GM18951 (cell line): ENCODE data around the gene COPB2.
"Not testable (repeated sequence)": the region's sequence is repeated elsewhere in the genome, so short reads cannot be mapped to it uniquely, and the experiment has no call there.

Experiments
- POLR2A ChIP-seq: IDR thresholded peaks from 4 replicates; pipeline ENCODE4 v1.6.1; 2011; ENCODE audit warnings: mild to moderate bottlenecking; ENCODE audit not compliant: insufficient read length, insufficient read depth; ENCODE audit errors: extremely low read depth
- in situ Hi-C: fragments of 300-500 bp; cut with MboI; formaldehyde crosslinking; loops from one replicate; pipeline ENCODE4 v1.12.0; 2022; ENCODE audit warnings: low sequenced_read_pairs, mixed read lengths, inconsistent platforms; ENCODE audit not compliant: unreplicated experiment

COPB2 gene

GRCh38 chr3:139414608-139415224 is 25.3 kb upstream of the COPB2 start:
- in situ Hi-C loops = no loop called here
- TF ChIP-seq POLR2A = no peak

DNA sequence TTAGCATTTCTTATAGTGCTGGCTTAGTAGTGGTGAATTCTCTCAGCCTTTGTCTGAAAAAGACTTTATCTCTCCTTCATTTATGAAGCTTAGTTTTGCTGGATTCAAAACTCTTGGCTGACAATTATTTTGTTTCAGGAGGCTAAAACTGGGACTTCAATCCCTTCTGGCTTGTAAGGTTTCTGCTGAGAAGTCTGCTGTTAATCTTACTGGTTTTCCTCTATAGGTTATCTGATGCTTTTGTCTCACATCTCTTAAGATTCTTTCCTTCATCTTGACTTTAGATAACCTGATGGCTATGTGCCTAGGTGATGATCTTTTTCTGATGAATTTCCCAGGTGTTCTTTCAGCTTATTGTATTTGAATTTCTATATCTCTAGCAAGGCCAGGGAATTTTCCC is 23.4 kb upstream of the COPB2 start:
- in situ Hi-C loops = not testable (repeated sequence)

DNA sequence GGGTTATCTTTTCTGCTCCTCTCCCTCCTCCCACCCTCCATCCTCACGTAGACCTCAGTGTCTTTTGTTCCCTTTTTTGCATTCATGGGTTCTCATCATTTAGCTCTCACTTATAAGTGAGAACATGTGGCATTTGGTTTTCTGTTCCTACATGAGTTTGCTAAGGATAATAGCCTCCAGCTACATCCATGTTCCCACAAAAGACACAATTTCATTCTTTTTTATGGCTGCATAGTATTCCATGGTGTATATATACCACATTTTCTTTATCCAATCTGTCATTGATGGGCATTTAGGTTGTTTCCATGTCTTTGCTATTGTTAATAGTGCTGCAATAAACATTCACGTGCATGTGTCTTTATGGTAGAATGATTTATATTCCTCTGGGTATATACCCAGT is 11.7 kb upstream of the COPB2 start:
- in situ Hi-C loops = not testable (repeated sequence)

DNA sequence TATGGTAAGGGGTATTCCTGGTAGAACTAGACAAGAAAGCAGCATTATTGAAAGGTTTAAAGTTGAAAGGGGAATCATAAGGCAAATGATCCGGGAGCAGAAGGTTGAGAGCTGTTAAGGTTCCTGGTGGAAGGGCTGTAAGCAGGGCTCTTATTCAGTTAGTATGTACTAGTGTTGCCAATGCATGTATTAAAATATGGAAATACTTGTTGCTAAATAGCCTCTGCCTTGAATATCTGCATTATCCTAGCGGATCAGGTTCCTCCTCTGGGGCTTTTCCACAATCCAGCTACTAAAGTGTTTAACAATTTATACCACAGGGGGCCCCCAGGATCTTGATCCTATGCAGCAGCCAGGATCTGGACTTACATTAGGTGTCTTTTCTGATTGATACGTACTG is 7.3 kb upstream of the COPB2 start:
- in situ Hi-C loops = no loop called here

DNA sequence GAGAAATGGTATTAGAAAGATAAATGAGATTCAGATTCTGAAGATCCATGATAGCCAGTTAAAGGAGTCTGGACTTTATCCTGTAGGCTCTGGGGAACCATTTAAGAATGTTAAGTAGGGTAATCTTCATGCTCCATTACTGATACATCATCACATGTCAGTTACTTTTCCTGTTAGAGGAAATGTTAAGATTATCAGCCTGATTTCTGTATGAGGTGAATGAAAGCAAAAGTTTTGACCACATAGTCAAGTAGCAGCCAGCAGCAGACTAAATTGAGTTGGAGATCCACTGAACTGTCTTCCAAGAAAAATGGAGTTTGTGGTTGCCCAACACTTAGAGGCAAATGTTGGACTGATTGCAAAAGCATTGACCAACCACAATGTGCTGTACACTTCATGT is 4.7 kb upstream of the COPB2 start:
- in situ Hi-C loops = no loop called here
- TF ChIP-seq POLR2A = no peak

More for the DNA sequence above, 7.3 kb upstream of the COPB2 start:
- no peak for TF ChIP-seq POLR2A

- in situ Hi-C loops = no loop called here
- TF ChIP-seq POLR2A = no peak
Measured at GRCh38 chr3:139388821-139389551, 461 bp downstream of the COPB2 start.

GRCh38 chr3:139388077-139388476 is 1.4 kb downstream of the COPB2 start:
- in situ Hi-C loops = no loop called here
- TF ChIP-seq POLR2A = no peak

- in situ Hi-C loops = not testable (repeated sequence)
Measured at GRCh38 chr3:139382291-139382690, 7.2 kb downstream of the COPB2 start.

- in situ Hi-C loops = no loop called here
- TF ChIP-seq POLR2A = no peak
Measured at GRCh38 chr3:139380575-139380974, 8.9 kb downstream of the COPB2 start.

GRCh38 chr3:139378587-139379241 is 10.7 kb downstream of the COPB2 start:
- no peak for TF ChIP-seq POLR2A
- in situ Hi-C loops = no loop called here

DNA sequence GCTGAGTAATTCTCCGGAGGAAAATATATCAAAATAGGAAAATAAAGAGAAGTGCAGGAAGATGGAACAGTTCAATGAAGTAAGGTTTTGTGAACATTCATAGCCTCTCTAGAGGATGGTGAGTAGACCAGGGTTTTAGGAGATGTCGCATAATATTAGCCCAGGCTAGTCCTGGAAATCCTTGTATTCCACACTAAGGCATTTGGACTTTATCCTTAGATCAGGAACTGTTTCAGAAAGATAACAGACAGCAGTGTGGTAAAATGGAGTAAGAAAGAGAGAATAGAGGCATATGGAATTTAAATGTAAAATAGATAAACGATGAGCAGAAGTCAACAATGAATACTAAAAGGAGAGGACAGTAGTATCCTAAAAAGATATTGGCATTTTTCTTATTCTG is 12.1 kb downstream of the COPB2 start:
- in situ Hi-C loops = no loop called here
- no peak for TF ChIP-seq POLR2A

DNA sequence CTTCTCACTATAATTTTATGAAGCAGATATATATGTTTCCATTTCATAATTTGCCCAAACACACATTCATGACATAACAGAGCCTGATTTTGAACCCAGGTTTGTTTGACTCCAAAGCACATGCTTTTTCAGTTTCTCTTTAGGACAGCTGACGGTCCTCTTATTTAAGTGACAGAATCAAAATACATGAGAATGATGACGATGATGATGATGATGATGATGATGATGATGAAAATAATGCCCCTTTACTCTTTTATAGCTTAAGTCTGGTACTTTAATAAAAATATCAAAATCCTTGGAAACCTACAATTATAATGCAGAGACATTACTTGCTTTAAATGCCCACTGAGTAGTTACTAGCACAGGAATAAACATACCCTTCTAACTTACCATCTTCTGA is 15.3 kb downstream of the COPB2 start:
- in situ Hi-C loops = no loop called here
- no peak for TF ChIP-seq POLR2A

GRCh38 chr3:139364549-139364948 is 24.9 kb downstream of the COPB2 start:
- no peak for TF ChIP-seq POLR2A
- in situ Hi-C loops = no loop called here

- in situ Hi-C loops = no loop called here
- no peak for TF ChIP-seq POLR2A
Measured at GRCh38 chr3:139361276-139361675, 28.2 kb downstream of the COPB2 start.
